GM10847 (cell line): ENCODE results near the gene NEUROD2.

Source experiments
- POLR2A ChIP-seq: IDR thresholded peaks from 2 replicates; pipeline ENCODE4 v1.6.1; 2011; ENCODE audit not compliant: insufficient read length; ENCODE audit errors: extremely low read depth

Gene NEUROD2

GRCh38 chr17:39627047-39627711 lies 19.5 kb upstream of the NEUROD2 start:
- TF ChIP-seq POLR2A, result no peak

DNA sequence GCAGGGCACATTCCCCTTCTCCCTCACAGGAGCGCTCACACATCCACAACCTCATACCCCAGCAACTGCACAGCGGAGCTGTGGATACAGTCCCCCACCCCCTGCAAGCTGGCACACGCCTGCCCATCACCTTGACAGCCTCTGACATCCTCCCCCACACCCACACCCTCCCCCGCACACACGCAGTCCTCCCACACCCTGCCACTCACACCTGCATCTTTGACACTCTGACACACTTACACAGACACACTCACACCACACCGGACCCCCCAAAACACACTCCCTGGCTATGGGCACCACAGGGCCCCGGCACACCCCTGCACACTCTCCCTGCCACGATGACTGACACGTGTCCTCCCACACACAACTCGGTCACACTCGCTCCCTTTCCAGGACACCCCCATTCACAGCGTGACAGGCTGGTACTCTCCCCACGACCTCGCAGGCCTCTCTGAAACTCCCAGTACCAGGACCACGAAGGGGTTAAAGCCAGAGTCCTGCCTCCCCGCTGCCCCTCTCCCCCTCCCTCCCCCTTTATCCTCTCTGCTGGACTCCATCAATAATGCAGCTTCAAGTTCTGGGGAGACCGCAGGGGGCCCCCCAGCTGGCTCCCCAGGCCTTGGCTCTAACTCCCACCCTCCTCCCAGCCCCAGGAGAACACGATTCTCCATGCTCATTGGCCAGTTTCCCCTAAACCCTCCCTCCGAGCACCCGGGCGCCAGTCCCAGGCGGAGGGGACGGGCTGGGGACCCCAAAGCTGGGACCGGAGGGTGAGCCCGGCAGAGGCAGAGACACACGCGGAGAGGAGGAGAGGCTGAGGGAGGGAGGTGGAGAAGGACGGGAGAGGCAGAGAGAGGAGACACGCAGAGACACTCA lies 18.7 kb upstream of the NEUROD2 start, which contains the start of gene PPP1R1B:
PPP1R1B (plus strand) TSS at position 782 of the 876 bp plus-strand sequence. CDS start 441 bp downstream, outside the sequence.
- TF ChIP-seq POLR2A, result no peak

DNA sequence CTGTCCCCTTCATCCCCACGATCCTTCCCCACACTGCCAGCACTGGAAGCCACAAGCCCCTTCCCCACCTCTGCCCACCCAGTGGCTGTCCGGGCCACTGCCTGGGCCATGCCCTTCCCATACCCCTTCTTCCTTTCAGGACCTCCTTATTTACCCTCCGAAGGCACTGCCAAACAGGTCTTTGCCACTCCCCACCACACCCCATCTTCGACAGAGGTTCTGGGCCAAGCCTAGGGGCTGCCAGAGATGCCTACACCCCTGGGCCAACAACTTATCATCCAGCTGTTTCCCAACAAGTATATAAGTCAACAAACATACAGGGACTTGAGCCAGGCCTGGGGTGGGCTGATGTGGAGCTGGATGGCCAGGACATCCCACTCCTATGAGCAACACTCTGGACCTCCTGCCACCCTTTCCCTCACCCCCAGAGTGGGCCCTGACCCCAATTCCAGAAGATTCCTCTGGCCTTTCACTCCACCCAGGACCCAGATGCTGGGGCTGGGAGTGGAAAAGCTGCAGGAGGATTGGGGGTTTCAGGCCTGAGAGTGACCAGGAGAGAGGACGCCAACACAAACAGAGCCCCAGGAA lies 17.6 kb upstream of the NEUROD2 start:
- TF ChIP-seq POLR2A, result no peak

- no peak for TF ChIP-seq POLR2A
Observed at GRCh38 chr17:39624313-39624712, 16.6 kb upstream of the NEUROD2 start.

GRCh38 chr17:39623356-39623950 lies 15.7 kb upstream of the NEUROD2 start:
- no peak for TF ChIP-seq POLR2A

DNA sequence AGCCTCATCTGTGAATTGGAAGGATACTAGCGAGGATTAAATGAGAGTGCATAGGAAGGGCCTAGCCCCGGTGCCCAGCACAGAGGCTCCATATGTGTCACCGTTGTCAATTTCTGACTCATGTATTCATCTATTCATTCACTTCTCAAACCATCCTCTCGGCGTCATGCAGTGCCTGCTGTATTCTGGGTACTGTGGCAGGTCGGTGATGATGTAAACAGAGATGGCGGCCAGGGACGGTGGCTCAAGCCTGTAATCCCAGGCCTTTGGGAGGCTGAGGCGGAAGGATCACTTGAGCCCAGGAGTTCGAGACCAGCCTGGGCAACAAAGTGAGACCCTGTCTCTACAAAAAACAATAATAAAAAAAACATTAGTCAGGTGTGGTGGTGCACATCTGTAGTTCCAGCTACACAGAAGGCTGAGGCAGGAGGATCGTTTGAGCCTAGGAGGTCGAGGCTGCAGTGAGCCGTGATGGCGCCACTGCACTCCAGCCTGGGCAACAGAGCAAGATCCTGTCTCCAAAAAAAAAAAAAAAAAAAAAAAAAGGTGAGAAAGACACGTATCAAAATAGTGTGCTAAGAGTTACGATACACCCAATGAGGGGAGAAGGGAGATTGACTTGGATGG lies 14.8 kb upstream of the NEUROD2 start:
- no peak for TF ChIP-seq POLR2A

DNA sequence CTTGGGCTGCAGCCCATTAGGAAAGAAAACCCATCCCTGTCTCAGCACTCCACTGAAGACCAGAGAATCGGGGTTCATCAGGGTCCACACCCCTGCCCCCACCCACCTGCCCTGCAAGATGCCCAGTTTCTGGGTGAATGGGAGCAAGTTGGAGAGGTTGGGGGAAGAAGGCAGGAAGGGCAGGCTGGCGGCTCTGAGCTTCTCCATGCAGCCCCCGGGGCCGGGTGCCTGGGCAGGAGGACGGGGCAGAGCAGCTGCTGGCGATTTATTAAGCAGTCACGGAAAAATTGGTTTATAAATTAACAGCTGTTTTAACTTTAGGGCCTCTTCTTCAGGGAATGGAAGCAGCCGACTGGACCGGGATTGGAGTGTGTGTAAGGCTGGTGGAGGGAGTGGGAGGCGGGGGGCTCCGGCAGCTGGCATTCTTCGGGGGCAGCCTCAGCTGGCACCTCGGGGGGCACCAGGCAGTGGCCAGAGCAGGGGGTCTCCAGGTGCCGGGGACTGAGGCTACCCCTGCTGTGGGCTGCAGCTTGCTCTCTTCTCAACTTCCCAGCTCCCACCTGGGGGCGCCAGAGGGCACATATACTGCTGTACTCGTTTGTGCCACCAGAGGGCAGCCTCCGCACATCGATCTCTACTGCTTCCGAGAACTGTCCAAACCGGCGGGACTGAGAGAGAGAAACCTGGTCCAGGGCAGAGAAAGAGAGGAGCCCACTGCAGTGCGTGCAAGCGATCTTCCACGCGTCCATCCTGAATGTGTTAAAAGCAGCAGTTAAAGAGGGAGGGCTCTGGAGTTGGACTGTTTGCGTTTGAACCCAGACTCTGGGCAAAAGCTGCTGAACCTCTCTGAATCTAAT lies 14.0 kb upstream of the NEUROD2 start:
- no peak for TF ChIP-seq POLR2A

- no peak for TF ChIP-seq POLR2A
Observed at GRCh38 chr17:39619786-39620101, 12.0 kb upstream of the NEUROD2 start.

DNA sequence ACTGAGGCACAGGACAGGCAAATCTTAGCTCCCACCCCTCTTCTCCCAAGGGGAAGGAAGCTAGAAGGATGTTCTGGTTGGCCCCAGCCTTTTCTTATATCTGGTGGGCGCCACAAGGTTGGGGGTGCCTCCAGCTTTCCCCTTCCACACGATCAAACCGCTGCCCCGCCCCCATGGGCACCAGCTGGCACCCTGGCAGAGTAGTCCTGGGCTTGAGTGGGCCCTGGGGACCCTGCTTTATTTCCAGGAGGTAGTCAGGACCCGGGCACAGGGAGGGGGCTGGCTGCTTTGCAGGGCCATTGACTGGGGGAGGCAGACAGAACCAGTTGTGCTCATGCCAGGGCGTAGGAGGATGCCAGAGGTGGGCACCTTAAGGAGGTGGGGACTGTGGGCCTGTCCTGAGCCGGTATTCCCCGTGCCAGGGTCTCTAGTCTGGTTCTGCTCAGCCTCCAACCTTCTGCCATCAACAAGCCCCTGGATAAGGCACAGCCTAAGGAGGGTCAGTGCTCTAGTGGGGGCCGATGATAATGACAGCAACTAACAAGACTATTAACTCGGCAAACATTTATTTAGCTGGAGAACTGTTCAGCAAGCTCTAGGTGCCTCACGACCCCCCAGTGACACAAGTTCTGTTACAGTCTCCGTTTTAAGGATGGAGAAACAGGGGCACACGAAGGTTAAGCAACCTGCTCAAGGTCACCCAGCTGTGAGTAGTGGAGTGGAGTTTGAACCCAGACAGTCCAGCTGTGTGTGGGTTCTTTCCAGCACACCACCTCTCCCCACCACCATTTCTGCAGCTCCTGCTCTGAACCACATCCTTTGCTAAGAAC lies 11.5 kb upstream of the NEUROD2 start:
- no peak for TF ChIP-seq POLR2A

DNA sequence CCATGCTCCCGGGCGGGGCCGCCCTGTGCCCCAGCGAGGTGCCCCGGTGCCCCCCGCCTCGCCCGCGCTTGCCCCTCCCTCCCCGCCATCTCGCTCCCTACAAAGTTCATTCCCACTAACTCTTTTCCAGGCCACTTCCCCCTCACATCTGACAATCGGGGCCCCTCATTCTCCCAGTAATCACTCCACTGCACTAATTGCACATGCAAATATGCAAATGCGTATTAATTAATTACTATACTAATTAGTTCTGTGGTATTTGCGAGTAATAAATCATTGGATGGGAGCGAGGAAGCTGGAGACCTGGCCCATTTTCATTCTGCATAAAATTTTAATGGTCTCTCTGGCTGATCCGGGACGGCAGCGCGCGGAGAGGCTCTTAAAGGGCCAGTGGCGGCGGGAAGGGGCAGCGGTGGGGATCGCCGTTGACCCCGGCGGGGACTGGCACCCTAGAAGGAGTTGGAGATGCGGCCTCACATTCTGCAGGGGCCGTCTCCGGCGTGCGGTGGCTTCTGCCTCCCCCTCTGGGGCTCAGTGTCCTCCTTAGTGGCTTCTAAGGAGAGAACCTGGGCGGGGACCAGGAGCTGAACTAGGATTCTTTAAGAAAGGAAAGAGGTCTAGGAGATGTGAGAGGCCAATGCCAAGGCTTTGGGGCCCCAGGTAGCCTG lies 10.7 kb upstream of the NEUROD2 start:
- no peak for TF ChIP-seq POLR2A

GRCh38 chr17:39617446-39618245 lies 9.9 kb upstream of the NEUROD2 start:
- TF ChIP-seq POLR2A, result no peak

GRCh38 chr17:39617100-39617445 lies 9.4 kb upstream of the NEUROD2 start:
- no peak for TF ChIP-seq POLR2A
